ENCODE data around the gene RFPL3.
"Not testable (repeated sequence)": the region's sequence is repeated elsewhere in the genome, so short reads cannot be mapped to it uniquely, and the experiment has no call there.

RFPL3 gene

DNA sequence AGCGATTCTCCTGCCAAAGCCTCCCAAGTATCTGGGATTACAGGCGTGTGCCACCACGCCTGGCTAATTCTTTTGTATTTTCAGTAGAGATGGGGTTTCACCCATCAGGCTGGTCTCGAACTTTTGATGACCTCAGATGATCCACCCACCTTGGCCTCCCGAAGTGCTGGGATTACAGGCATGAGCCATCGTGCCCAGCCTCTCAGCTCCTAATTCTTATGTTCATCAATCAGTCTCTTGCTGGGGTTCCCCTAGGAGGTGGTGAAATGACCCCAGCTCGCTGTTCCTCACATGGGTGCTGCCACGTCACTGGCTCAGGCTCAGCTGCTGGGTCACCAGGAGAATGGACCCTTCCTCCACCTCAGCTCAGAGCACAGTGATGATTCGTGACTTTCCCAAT, at the start of gene RFPL3:
RFPL3 (plus strand) TSS at position 301 of the 400 bp plus-strand sequence. CDS start 205 bp downstream, outside the sequence.
- DNase-seq: not testable (repeated sequence)

DNA sequence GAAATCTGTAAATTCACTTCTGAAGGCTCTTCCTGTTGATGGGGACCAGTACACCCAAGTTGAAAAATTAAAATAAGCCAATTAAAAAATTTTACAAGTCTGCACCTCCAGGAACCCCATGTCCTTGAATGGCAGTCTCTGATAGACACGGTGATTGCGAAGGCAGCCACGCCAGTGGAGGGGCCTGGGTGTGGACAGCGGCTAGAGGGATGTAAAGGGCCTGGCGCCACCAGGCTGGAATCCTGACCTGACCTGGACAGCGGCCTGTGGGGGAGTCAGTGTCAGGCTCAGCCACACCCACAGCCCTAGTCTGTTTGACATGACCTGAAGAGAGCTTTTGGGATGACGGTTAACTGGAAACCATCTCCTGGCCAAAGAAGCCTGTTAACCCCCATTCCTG, 49.5 kb upstream of the RFPL3 start:
- no peak for DNase-seq

DNA sequence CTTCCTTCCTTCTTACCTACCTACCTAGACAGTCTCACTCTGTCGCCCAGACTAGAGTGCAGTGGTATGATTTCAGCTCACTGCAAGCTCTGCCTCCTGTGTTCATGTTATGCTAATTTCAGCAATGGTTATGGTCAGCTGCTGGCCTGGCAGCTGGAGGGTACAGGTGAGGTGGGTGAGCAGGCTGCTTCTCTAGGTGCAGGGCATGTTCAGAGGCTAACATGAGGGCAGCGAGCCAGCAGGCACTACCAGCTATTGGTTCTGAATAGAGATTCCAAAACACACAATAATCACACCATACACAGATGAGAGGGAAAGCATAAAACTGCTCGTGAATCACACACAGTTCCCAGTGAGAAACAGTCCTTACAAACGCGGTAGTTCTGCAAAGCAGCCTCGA, 48.7 kb upstream of the RFPL3 start:
- DNase-seq: no peak

DNA sequence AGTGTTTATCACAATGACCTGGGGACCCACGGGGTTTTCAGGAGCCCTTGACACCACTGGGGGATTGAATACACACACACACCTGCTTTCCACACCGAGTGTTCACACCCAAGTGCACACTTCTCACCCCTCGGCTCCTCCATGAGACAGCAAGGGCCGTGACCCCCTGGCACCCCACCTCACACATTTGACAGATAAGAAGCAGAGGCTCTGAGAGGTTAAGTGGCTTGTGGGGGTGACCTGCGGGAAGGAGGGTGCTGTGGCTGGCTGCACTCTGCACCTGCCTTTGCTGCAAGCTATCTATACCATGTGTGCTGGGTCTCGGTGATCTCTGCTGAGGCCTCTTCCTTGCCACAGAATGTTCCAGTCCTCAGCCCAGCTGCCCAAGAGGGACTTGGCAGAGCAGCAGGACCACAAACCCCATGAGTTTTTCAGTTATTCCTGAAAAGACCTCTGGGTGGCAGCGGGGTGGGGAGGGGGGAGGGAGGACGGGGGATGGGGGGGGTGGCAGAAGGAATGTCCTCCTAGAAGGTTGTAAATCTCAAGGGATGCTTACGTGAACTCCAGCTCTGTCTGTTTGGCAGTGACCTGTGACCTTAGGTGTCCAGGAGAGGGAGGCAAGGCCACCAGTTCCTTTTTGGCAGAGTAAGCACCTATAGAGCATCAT, 47.9 kb upstream of the RFPL3 start:
- no peak for DNase-seq

DNA sequence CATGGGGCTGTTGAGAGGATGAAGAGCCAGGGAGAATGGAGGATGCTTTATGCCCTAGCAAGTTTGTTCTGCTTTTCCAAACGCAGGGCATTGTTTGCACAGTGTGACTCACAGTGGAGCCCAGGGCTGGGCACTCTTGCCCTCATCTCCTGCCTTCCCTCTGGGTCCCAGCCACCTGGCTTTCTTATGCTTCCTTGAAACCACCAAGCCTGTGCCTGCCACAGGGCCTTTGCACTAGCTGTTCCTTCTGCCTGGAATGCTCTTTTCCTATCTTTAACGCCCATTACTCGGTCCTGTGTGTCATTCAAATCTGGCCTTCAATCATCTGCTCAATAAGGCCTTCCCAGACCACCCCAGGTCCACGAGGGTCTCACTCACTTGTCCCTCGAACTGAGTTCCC, 46.9 kb upstream of the RFPL3 start:
- no peak for DNase-seq

DNA sequence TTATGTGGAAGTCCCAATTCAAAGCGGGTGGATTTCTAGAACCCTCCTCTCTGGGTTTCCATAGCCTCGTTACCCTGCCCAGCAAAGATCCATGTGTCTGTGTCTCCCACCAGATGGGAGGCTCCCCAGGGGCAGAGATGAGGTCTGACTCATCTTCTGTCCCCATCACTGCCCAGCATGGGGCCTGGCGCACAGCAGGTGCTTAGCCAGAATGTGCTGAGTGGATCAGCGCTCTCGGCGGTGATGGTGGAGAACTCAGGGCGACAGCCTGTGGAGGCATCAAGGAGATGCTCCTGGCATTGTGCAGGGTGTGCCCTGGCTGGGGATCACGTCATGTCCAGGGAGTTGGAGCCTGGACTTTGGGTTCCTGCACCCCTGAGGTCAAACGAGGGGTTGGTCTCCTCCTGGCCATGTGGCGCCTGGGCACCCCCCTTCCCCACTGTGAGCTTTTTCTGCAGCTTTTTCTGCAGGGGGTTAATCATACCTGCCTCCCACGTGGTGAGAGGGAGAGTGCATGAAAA, 46.1 kb upstream of the RFPL3 start:
- DNase-seq: no peak

DNA sequence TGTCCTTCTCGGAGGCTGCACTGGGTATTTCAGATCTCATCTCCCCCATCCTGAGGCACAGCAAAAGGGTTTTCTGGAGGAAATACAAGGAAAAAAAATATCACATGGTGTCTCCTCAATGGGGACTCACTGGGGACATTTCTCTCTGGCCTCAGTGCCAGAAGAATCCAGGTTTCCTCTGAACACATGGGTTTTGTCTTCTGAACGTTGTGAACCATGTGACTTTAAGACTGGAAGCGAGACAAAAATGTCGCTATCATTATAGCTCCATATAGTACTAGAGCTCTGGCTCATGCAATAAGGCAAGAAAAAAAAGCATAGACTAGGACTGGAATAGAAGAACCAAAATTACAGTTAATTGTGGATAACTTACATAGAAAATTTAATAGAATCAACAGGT, 44.9 kb upstream of the RFPL3 start:
- DNase-seq: no peak

DNA sequence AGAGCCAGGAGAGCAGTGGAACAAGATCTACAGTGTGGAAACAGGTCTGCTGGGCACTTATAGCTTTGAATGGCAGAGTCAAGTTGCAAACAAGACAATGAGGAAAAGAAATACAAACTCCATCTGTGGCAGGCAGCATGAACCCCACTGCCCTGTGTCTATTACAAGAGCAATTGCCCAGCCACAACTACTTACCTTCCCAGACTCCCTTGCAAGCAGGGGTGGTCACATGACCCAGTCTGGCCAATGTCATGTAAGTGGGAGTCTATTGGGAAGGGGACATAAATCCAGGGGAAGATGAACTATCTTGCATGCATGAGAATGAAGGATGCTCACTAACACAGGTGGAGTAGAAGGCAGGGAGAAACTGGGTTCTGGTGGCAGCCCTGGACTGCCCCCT, 44.1 kb upstream of the RFPL3 start:
- no peak for DNase-seq

DNA sequence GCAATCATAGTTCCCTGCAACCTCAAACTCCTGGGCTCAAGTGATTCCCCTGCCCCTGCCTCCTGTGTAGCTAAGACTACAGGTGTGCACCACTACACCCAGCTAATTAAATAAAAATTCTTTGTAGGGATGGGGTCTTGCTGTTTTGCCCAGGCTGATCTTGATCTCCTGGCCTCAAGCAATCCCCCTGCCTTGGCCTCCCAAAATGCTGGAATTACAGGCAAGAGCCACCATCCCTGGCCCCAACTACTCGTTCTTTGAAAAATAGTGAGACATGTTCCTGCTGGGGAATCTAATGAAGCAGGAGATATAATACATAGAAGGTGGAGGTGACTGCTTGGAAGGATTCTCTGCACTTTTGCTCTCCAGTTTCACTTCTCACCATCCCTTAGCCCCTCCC, 40.1 kb upstream of the RFPL3 start:
- no peak for DNase-seq

DNA sequence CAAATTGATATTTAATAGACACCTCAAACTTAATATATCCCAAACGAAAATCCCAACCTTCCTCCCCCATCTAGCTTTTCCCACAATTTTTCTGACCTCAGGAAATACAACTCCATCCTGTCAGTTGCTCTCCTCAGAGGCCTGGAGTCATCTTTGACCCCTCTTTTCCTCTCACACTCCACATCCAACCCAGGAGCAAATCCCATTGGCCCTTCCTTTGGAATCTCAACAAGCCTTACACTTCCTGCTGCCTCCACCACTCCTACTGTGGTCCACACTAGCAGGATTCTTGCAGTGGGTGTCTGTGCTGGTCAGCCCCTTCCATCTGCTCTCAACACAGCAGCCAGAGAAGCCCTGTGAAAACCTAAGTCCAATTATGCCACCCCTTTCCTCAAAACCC, 39.3 kb upstream of the RFPL3 start:
- no peak for DNase-seq

DNA sequence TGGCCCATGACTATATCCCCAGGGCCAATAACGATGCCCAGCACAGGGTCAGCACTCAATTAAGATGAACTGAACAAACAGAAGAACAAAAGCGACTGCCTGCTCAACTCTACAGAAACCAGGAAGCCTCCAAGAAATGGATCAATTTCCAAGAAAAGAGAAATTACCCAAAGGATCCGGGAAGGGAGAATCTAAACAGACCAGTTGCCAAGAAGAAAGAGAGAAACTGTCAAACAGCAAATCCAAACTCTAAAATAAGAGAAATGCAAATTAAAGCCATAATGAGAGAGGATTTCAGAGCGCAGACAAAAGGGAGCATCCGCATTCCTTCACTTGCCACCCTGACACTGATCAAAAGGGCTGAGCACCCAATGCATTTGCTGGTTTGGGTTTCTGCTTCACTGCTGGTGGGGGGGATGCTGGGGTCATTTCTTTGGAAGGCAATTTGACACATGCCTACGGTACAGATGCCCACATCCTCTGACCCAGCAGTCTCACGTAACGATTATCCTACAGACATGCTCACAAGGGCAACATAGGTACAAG, 37.7 kb upstream of the RFPL3 start:
- no peak for DNase-seq

DNA sequence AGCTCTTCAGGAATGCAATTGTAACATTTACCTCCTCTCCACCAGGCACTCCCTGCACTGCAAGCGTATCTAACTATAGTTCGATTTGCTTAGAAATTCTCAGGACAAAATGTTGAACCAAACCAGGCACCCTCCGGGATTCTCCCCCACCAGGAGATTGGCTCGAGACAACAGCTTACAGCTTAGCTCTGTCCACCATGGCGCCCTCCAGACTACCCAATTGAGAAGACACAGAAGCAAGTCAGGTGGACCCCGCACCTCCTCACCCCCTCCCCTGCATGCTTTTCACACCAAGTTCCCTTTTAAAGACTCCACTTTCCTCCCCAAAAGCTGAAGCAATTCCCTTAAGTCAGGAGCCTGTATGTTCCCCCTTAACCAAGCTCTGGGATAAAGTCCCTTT, 34.7 kb upstream of the RFPL3 start:
- no peak for DNase-seq

DNA sequence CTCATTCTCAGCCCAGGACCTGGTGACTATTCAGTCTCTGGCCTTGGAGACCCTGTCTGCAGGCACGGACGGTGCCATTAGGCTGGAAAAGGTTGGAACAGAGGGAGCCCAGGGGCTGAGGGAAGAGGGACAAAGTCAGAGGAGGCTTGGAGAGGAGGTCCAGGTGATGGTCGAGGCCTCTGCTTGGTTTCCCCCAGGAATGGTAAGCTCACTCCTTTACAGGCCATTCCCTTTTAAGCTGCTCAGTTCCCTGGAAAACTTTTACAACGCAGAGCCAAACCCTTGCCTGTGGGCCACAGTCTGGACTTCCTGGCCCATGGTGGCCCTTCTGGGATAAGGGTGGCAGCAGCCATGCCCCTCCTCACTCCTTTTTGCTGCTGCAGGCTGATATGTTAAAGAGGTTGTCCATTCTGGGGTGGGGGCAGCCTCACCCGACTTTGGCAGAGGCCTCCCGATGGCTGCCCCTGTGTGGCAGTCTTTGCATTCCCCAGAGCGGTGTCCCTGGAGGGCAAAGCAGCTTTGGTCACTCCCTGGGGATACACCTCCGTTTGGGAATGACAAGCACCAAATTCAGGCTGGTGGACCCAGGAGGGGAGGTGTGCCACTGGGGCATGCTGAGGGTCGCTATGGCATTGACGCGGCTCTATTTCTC, 34.0 kb upstream of the RFPL3 start:
- no peak for DNase-seq

DNA sequence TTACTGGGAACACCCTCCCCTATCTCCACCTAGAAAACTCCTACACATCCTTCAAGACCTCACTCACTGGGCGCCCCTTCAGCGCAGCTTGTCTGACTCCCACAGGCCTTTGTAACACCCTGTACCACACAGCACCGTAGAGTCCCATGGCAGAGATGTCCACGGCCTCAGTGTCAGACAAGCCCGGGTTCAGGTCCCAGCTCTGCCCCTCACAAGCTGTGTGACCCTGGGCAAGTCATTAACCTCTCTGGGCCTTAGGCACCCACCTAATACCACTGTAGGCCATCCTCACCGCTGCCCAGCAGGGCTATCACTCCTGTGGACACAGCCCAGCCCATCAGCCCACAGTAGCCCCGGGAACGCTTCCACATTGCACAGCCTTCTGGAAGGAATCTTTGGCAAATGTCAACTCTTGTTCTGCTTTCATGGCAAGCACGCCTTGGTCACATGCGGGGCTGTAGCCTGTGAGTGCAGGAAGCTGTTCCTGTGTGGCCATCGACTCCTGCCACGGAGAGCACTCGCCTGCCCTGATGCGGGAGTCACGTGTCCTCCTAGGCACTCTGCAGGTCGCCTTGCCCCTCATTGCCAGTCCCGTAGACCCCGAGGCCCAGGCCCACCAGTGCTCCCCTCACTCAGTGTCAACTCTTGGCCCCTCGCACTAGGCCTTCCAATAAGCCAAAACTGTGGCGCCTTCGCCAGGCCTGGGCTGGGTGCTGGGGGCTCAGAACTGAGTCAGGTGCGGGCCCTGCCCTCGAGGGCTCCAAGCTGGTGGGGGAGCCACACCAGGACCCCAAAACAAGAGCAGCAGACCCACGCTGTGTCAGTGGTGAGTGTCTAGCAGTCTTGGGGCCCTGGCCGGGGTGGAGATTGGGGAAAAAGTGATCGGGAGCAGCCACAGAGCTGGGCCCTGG, 32.9 kb upstream of the RFPL3 start:
- DNase-seq: no peak

DNA sequence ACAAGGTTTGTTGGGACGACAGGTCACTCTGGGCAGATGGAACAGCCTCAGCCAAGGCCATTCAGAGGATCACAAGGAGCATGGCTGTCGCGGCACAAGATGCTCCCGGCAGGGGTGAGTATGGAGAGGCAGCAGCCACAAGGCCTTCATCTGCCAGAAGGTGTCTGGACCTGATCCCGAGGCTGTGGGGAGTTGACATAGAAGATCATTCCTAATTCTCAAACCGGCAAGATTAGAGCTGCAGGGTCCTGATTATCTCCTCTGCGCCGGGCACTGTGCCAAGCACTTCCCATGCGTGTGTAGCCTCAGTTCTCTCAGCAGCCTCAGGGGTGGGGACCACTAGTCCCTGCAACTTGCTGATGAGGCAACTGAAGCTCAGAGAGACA, 32.3 kb upstream of the RFPL3 start:
- DNase-seq: no peak

DNA sequence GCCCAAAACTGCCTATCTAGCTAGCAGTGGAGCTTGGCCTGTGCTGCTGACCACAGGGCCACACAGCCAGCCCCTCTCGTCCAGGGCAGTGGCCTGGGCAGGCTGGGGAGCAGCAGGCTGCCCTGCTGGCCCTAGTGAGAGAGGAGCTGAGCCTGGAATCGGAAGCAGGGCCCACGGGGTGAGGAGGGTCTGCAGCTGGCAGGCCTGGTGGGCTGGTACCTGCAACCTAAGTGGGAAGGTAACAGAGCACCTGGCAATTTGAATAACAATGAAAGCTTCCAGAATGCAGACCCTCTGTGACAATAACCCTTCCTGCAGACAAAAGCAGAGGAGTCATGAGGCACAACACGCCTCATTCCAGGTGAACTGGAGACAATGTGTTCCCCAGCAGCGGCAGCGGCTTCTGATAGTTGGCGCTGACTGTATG, 31.8 kb upstream of the RFPL3 start:
- DNase-seq: no peak

DNA sequence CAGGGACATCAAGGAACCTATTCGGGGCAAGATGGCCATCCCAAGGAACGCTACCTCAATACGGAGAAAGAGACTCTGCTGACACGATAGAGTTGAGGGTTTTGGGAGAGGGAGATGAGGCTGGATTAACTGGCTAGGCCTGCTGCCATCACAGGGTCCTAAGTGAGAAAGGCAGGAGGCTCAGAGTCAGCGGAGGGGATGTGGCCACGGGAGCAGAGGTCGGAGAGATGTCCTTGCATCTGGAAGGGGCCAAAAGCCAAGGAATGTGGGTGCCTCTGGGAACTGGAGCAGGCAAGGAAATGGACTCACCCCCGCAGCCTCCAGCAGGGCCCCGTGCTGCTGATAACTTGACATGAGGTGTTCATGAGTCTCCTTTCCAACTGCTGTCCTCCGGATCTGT, 31.0 kb upstream of the RFPL3 start:
- DNase-seq: no peak

DNA sequence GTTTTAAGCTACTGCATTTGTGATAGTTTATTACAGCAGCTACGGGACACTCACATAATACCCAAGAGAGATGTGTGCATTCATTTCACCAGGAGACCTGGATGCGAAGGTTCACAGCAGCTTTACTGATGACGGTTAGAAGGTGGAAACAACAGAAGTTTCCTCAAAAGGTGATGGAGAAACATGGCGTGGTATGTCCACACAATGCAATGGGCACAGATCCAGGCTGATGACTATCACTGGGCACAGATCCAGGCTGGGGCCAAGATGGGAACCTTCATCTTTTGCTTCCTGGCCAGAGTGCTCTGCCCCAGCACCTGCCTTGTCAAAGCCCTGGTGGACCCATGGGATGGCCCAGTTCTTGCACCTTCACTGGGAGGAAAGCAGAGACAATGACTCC, 30.6 kb upstream of the RFPL3 start:
- DNase-seq: no peak

DNA sequence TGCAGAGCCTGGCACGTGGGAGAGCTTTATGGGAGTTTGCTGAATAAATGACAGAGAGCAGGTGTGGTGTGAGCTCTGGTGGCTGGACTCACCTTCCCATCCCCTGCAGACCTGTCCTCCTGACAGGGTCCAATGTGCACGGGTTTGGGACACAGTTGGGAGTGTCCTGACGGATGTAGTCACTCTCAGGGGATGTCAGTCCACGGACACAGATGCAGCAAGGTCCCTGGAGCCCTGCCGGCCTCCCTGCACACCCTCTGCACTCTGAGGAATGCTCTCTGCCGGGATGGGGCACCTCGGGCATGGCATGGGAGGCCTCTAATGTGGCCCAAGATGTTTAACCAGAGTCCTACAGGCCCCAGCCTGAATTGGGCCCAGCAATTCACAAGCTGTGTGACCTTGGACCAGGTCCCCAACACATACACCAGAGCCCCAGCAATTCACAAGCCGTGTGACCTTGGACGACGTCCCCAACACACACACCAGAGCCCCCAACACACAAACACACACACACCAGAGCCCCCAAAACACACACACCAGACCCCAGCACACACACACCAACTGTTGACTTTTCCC, 30.0 kb upstream of the RFPL3 start:
- no peak for DNase-seq

DNA sequence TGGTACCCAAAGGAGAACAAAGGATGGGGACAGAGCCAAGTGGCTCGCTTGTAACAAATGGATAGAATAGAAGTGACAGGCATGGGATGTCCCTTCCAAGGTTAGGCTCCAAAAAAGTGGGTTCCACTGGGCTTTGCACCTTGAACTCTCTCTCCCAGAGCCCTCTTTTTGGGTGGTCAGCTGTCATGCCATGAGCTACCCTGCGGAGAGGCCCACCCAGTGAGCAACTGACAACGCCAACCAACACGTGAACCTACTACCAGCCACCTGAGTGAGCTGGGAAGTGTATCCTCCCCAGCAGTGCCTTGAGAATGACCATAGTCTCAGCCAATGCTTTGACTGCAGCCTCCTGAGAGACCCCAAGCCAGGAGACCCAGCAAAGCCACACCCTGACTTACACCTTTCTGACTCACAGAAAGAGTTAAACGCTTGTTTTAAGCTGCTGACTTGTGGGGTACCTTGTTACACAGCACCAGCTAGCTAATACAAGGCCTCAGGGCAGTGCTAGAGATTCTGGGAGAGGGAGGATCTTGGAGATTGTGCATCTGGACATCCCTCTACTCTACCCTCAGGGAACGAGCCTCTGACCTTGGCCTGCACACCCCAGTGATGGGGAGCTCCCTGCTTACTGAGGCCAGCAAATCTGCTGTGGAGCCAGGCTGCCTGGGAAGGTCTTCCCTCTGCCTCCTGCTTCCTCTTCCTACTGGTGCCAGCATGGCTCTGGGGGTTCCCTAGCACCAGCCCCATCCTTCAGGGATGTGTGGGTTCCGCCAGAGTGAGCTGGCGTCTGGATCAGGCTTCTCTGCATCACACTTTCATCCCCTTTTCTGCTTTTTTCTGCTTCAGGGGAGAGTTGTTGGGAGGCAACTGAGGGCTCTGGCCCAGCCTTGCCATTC, 29.1 kb upstream of the RFPL3 start:
- DNase-seq: no peak

DNA sequence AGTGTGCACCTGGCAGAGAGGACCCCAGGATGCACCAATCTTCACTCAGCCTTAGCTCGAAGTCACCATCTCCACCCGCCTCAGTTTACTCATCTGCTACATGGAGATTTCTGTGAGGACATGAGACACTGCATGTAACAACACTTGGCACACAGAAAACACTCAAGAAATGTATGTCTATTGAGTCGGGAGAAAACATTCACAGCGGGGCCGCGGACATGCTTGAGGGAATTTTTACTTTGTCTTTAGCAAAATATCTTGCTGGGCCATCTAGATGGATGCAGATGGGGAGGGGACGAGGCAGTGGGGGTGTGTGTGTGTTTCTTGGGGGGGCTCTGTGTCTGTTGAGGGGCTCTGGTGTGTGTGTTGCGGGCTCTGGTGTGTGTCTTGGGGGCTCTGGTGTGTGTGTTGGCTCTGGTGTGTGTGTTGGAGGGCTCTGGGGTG, 28.4 kb upstream of the RFPL3 start:
- DNase-seq: no peak

Measured in activated CD4-positive, CD25-positive, alpha-beta regulatory T cell (primary cell).